Activated T-cell treated with anti-CD3 and anti-CD28 coated beads, Interleukin-2, amount 50 U/mL, for 48 hours (primary cell): ENCODE data around the gene PTPRH.

ENCODE experiments used
- DNase-seq, 2 experiments: peaks; one replicate each; pipeline ENCODE4 v3.0.0-alpha.2; 2020

The PTPRH gene

GRCh38 chr19:55208880-55209692 lies at the start of gene PTPRH:
Gene PTPRH (minus strand): TSS chr19:55209501. CDS start chr19:55209433, 68 bp downstream.
- DNase-seq: no peak

GRCh38 chr19:55258476-55258827 lies 49.2 kb upstream of the PTPRH start:
- DNase-seq: no peak

GRCh38 chr19:55257461-55258420 lies 48.4 kb upstream of the PTPRH start:
- DNase-seq: peak; percentile 56 to 58

- DNase-seq: peak; percentile 23 to 55
These were observed 47.5 kb upstream of the PTPRH start for GRCh38 chr19:55256562-55257460.

GRCh38 chr19:55255618-55256423 lies 46.5 kb upstream of the PTPRH start:
- DNase-seq: peak; percentile 73 to 78

- DNase-seq: peak in 1 of 2 experiments; percentile 34
These were observed 45.3 kb upstream of the PTPRH start for GRCh38 chr19:55254625-55254977.

GRCh38 chr19:55253842-55254624 lies 44.7 kb upstream of the PTPRH start:
- peak; percentile 74 to 76 for DNase-seq

- peak; percentile 35 to 38 for DNase-seq
These were observed 43.7 kb upstream of the PTPRH start for GRCh38 chr19:55252760-55253663.

- DNase-seq: peak; percentile 71
These were observed 42.2 kb upstream of the PTPRH start for GRCh38 chr19:55251341-55252081.

- no peak for DNase-seq
These were observed 41.1 kb upstream of the PTPRH start for GRCh38 chr19:55250262-55251036.

GRCh38 chr19:55249841-55250240 lies 40.5 kb upstream of the PTPRH start:
- DNase-seq: no peak

- DNase-seq: no peak
These were observed 39.4 kb upstream of the PTPRH start for GRCh38 chr19:55248704-55249103.

- no peak for DNase-seq
These were observed 38.9 kb upstream of the PTPRH start for GRCh38 chr19:55248166-55248675.

- no peak for DNase-seq
These were observed 38.4 kb upstream of the PTPRH start for GRCh38 chr19:55247621-55248099.

- DNase-seq: no peak
These were observed 37.5 kb upstream of the PTPRH start for GRCh38 chr19:55246462-55247451.

GRCh38 chr19:55245236-55245904 lies 36.1 kb upstream of the PTPRH start:
- DNase-seq: no peak
